PC-9 (cell line): ENCODE results near the gene ARMH4. TPM values are rescaled to one million over a fixed set of nuclear protein-coding genes. Genes with fewer than 3 reads are reported as not detected.
A peak's percentile ranks its signal among the peaks of the same experiment; 100 is the strongest.

Experiments
- BruUV-seq: library from RNA; stranded (reverse); fragments of 400-500 nt; replicated peaks from 2 replicates; lab custom pipeline; 2021; lab: Mats Ljungman, UMichigan
- CTCF ChIA-PET: fragments of 300-600 bp; sonication (Branson Sonifier 250); formaldehyde crosslinking; loops from one replicate; lab custom pipeline; 2022; ENCODE audit warnings: antibody characterized with exemption; lab: Charles Lee
- POLR2A ChIA-PET: fragments of 300-600 bp; sonication (Branson Sonifier 250); formaldehyde crosslinking; loops from one replicate; lab custom pipeline; 2022; ENCODE audit warnings: antibody characterized with exemption; ENCODE audit not compliant: unreplicated experiment; lab: Charles Lee
- DNase-seq, 2 experiments: peaks; one replicate each; pipeline versions ENCODE4 v3.0.0 to v3.0.0-alpha.2; 2015 to 2022; ENCODE audit warnings: mixed read lengths in 1 of 2
- H2AFZ ChIP-seq: fragments of 200-600 bp; sonication (generic); 2 replicates; pipeline ENCODE4 v1.8.1; 2017; ENCODE audit warnings: antibody characterized with exemption
- H3F3A ChIP-seq: fragments of 200-600 bp; sonication (generic); 2 replicates; pipeline ENCODE4 v1.8.1; 2017; ENCODE audit warnings: antibody characterized with exemption, mild to moderate bottlenecking, low read depth; ENCODE audit not compliant: insufficient read depth
- H3K27ac ChIP-seq: fragments of 200-600 bp; sonication (generic); 2 replicates; pipeline ENCODE4 v1.6.1; 2016; ENCODE audit warnings: mixed run types
- H3K27me3 ChIP-seq: fragments of 200-600 bp; sonication (generic); 2 replicates; pipeline ENCODE4 v1.6.1; 2016; ENCODE audit warnings: low read depth, mixed run types; ENCODE audit not compliant: insufficient read depth
- H3K36me3 ChIP-seq: fragments of 200-600 bp; sonication (generic); 2 replicates; pipeline ENCODE4 v1.6.1; 2016; ENCODE audit warnings: low read depth, mixed run types
- H3K4me1 ChIP-seq: fragments of 200-600 bp; sonication (generic); replicated peaks from 2 replicates; pipeline ENCODE4 v1.6.1; 2016; ENCODE audit warnings: mixed run types; ENCODE audit not compliant: insufficient read depth
- H3K4me2 ChIP-seq: fragments of 200-600 bp; sonication (generic); 2 replicates; pipeline ENCODE4 v1.6.1; 2017; ENCODE audit warnings: mixed run types
- H3K4me3 ChIP-seq: fragments of 200-600 bp; sonication (generic); 2 replicates; pipeline ENCODE4 v1.6.1; 2016; ENCODE audit warnings: mixed run types
- H3K79me2 ChIP-seq: fragments of 200-600 bp; sonication (generic); 2 replicates; pipeline ENCODE4 v1.6.1; 2017; ENCODE audit warnings: low read depth, mixed run types
- H3K9me2 ChIP-seq: fragments of 200-600 bp; sonication (generic); 2 replicates; pipeline ENCODE4 v1.8.1; 2017; ENCODE audit warnings: mild to moderate bottlenecking; ENCODE audit not compliant: insufficient read depth
- H3K9me3 ChIP-seq: fragments of 200-600 bp; sonication (generic); 2 replicates; pipeline ENCODE4 v1.8.1; 2016; ENCODE audit warnings: low read depth; ENCODE audit not compliant: insufficient read depth
- H4K20me1 ChIP-seq: fragments of 200-600 bp; sonication (generic); 2 replicates; pipeline ENCODE4 v1.8.1; 2017; ENCODE audit not compliant: insufficient read depth
- EZH2 ChIP-seq: fragments of 200-600 bp; sonication (generic); IDR thresholded peaks from 2 replicates; pipeline ENCODE4 v1.8.0; 2017; ENCODE audit warnings: antibody characterized with exemption, low read depth
- intact Hi-C: fragments of 100-400 bp; cut with micrococcal nuclease; formaldehyde crosslinking; loops from one replicate; pipeline ENCODE4 v1.10.0; 2022; ENCODE audit not compliant: unreplicated experiment
- total RNA-seq: library from RNA; stranded (reverse); gene quantifications from 2 replicates; pipeline ENCODE4 v1.2.3, GENCODE V29; 2021
- TF ChIP-seq, protein P1 (sequence below): fragments of 200-600 bp; sonication (generic); conservative IDR thresholded peaks from 2 replicates; pipeline ENCODE4 v1.6.1; 2017; ENCODE audit warnings: mixed run types, antibody characterized with exemption, mild to moderate bottlenecking, moderate library complexity

ARMH4 gene
- total RNA-seq, 1 experiment from 2014 or later = not detected

DNA sequence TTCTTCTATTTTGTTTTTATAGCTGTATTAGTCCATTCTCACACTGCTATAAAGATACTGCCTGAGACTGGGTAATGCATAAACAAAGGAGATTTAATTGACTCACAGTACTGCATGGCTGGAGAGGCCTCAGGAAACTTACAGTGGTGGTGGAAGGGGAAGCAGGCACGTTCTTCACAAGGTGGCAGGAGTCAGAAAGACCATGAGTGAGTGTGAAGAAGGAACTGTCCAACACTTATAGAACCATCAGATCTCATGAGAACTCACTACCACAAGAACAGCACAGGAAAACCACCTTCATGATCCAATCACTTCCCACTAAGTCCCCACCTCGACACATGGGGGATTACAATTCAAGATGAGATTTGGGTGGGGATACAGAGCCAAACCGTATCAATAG is 42.3 kb downstream of the ARMH4 start:
- CTCF ChIA-PET = interaction anchor here (0.6 kb wide), 2 partner anchors 126 to 1980 kb away, joined by 3 to 7 read pairs; no protein-coding TSS in a partner anchor
- no peak overlapping the region for H3K4me2 ChIP-seq
- intact Hi-C loops = loop anchor here (2.0 to 10.0 kb wide), 3 partner anchors 135 to 358 kb away; partner anchors contain the start of gene PSMA3

DNA sequence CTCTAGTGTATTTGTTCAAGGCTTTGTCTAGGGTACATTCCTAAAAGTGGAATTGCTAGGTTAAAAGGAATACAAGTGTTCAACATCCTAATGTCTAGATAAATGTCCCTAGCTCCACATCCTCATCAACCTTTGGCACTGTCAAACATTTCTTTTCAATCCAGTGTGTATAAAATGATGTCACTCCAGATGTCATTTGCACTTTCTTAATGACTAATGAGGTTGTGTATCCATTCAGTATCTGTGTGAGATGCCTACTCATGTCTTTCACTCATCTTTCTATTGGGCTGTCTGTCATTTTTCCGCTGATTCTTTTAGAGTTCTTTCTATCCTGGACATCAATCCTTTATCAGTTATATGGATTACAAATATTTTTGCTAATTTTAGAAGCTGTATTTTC is 43.3 kb downstream of the ARMH4 start:
- no peak for TF ChIP-seq EZH2
- TF ChIP-seq, protein P1, sequence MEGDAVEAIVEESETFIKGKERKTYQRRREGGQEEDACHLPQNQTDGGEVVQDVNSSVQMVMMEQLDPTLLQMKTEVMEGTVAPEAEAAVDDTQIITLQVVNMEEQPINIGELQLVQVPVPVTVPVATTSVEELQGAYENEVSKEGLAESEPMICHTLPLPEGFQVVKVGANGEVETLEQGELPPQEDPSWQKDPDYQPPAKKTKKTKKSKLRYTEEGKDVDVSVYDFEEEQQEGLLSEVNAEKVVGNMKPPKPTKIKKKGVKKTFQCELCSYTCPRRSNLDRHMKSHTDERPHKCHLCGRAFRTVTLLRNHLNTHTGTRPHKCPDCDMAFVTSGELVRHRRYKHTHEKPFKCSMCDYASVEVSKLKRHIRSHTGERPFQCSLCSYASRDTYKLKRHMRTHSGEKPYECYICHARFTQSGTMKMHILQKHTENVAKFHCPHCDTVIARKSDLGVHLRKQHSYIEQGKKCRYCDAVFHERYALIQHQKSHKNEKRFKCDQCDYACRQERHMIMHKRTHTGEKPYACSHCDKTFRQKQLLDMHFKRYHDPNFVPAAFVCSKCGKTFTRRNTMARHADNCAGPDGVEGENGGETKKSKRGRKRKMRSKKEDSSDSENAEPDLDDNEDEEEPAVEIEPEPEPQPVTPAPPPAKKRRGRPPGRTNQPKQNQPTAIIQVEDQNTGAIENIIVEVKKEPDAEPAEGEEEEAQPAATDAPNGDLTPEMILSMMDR = no peak
- no TSS peak for BruUV-seq
- no peak for DNase-seq

More for the DNA sequence above, 42.3 kb downstream of the ARMH4 start:
- no peak for DNase-seq
- no TSS peak for BruUV-seq
- Histone ChIP-seq H3K27me3 (0 out of 2 replicates have a peak, but pooled peaks cover 9% of the 10 kb centered on the region), H3K79me2 (no peaks in the 10 kb centered on the region), H3K9me3 (no peaks in the 10 kb centered on the region), H3K27ac (no peak overlapping the region), H2AFZ (no peak overlapping the region), H3F3A (no peaks in the 10 kb centered on the region), H3K4me3 (no peak overlapping the region), H3K9me2 (no peaks in the 10 kb centered on the region), H3K36me3 (no peaks in the 10 kb centered on the region), H4K20me1 (no peaks in the 10 kb centered on the region), H3K4me1 (no peaks in the 10 kb centered on the region)
- no peak for TF ChIP-seq EZH2
- POLR2A ChIA-PET = no interaction called here

DNA sequence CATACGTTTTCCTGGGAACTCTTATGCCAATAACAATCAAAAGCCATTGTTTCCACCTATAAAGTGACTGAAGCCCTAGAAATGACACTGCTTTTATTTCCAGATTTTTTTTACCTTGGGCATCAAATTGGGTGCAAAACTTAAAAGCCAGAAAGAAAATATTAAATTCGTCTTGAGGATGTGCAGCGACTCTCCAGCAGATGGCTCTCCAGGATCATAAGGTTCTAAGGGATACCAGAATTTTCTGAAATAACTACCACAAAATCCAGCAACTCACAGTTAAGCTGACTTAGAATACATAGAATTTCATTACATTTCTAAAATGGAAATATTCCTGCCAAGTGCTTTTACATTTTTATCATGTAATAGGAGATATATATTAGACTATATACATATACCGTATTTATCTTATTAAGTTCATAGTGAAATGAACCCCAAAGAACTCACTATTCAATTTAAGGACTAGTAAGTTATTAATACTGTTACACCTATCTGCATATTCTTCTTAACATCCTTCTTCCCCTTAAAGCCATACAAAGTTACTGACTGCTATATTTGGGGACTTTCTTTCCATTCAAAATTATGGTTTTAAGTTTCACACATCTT is 44.0 kb downstream of the ARMH4 start:
- no TSS peak for BruUV-seq
- Histone ChIP-seq H3K36me3 (no peaks in the 10 kb centered on the region), H3K27me3 (0 out of 2 replicates have a peak, but pooled peaks cover 9% of the 10 kb centered on the region), H3K9me2 (no peaks in the 10 kb centered on the region), H3K4me2 (no peak overlapping the region), H2AFZ (no peak overlapping the region), H3K9me3 (no peaks in the 10 kb centered on the region), H3F3A (no peaks in the 10 kb centered on the region), H4K20me1 (no peaks in the 10 kb centered on the region), H3K4me1 (no peaks in the 10 kb centered on the region), H3K27ac (no peak overlapping the region), H3K79me2 (no peaks in the 10 kb centered on the region), H3K4me3 (no peak overlapping the region)
- DNase-seq = peak; percentile 30 to 49
- TF ChIP-seq, protein P1 = peak; percentile 84
- no peak for TF ChIP-seq EZH2
- ChIA-PET POLR2A (interaction anchor here (0.6 kb wide), 1 partner anchor 37 kb away, joined by 11 read pairs; no protein-coding TSS in a partner anchor), CTCF (interaction anchor here (0.6 to 0.7 kb wide), 2 partner anchors 290 to 315 kb away, joined by 4 to 13 read pairs; no protein-coding TSS in a partner anchor)
- intact Hi-C loops = loop anchor here (1.0 to 10.0 kb wide), 4 partner anchors 58 to 359 kb away; partner anchors contain the start of gene PSMA3

More for the DNA sequence above, 43.3 kb downstream of the ARMH4 start:
- ChIA-PET CTCF (interaction anchor here (0.6 kb wide), 1 partner anchor 314 kb away, joined by 13 read pairs; no protein-coding TSS in a partner anchor), POLR2A (interaction anchor here (0.6 kb wide), 1 partner anchor 36 kb away, joined by 11 read pairs; no protein-coding TSS in a partner anchor)
- H3K9me2 ChIP-seq = no peaks in the 10 kb centered on the region
- no peak overlapping the region for H3K4me2 ChIP-seq
- intact Hi-C loops = loop anchor here (1.0 to 10.0 kb wide), 4 partner anchors 58 to 359 kb away; partner anchors contain the start of gene PSMA3
- no peaks in the 10 kb centered on the region for H3K36me3 ChIP-seq
- H3K4me3 ChIP-seq = no peak overlapping the region
- no peaks in the 10 kb centered on the region for H3F3A ChIP-seq
- H3K27ac ChIP-seq = no peak overlapping the region
- H3K9me3 ChIP-seq = no peaks in the 10 kb centered on the region
- no peaks in the 10 kb centered on the region for H3K79me2 ChIP-seq
- H2AFZ ChIP-seq = no peak overlapping the region
- H3K4me1 ChIP-seq = no peaks in the 10 kb centered on the region
- 0 out of 2 replicates have a peak, but pooled peaks cover 9% of the 10 kb centered on the region for H3K27me3 ChIP-seq
- H4K20me1 ChIP-seq = no peaks in the 10 kb centered on the region
